ENCODE measurements around the gene FAM3A.

GRCh38 chrX:154508384-154508745, 7.7 kb downstream of the FAM3A start:
- TF ChIP-seq CTCF (IDR thresholded peaks at IDR 0.05; ENCODE audit: low read depth, low read length, poor library complexity, severe bottlenecking) (no peak), EZH2phosphoT487 (IDR thresholded peaks at IDR 0.05; ENCODE audit: borderline replicate concordance, low read length) (no peak)

Measured in DOHH2 (cell line).